ENCODE results near the gene ARID3A. TPM values are rescaled to one million over a fixed set of nuclear protein-coding genes. Genes with fewer than 3 reads are reported as not detected.

Gene ARID3A
- polyA plus RNA-seq, 1 donor = 187 TPM

GRCh38 chr19:913080-913748, 12.6 kb upstream of the ARID3A start, which contains the start of gene R3HDM4:
Gene R3HDM4, minus strand, starts transcription at chr19:913219. Its CDS starts 62 bp downstream, at chr19:913157.
- Histone ChIP-seq H3K4me3 (ENCODE audit: low read length) (peak within 1 kb of the TSS; percentile 99), H3K27me3 (ENCODE audit: control insufficient read depth, insufficient read depth, low read length) (peaks cover 17% of the 10 kb centered on the region), H3K4me1 (ENCODE audit: control insufficient read depth, insufficient read depth, low read length) (peaks cover 26% of the 10 kb centered on the region), H3K27ac (ENCODE audit: low read length) (peak within 1 kb of the TSS; percentile 93), H3K9me3 (ENCODE audit: control insufficient read depth, low read depth, low read length) (peaks cover 16% of the 10 kb centered on the region), H3K36me3 (ENCODE audit: control insufficient read depth, insufficient read depth, low read length) (no peaks in the 10 kb centered on the region)
- DNase-seq = peak in 1 of 2 donors; percentile 75
- WGBS (ENCODE audit: insufficient coverage, low lambda C conversion rate) = no CpG with 5 or more reads among the region's 76 CpGs

GRCh38 chr19:916645-917322, 9.1 kb upstream of the ARID3A start:
- Histone ChIP-seq H3K4me1 (ENCODE audit: control insufficient read depth, insufficient read depth, low read length) (peaks cover 29% of the 10 kb centered on the region), H3K9me3 (ENCODE audit: control insufficient read depth, low read depth, low read length) (peaks cover 17% of the 10 kb centered on the region), H3K27ac (ENCODE audit: low read length) (no peak overlapping the region), H3K27me3 (ENCODE audit: control insufficient read depth, insufficient read depth, low read length) (peaks cover 46% of the 10 kb centered on the region), H3K36me3 (ENCODE audit: control insufficient read depth, insufficient read depth, low read length) (no peaks in the 10 kb centered on the region), H3K4me3 (ENCODE audit: low read length) (peak overlapping the region; percentile 6)
- DNase-seq = peak in 1 of 2 donors; percentile 44
- WGBS (ENCODE audit: insufficient coverage, low lambda C conversion rate) = no CpG with 5 or more reads among the region's 35 CpGs

GRCh38 chr19:917323-918151, 8.3 kb upstream of the ARID3A start, which contains the start of gene KISS1R:
Gene KISS1R, plus strand, starts transcription at chr19:917333. Its CDS starts 170 bp downstream, at chr19:917503.
- H3K9me3 ChIP-seq (ENCODE audit: control insufficient read depth, low read depth, low read length) = peaks cover 17% of the 10 kb centered on the region
- peaks cover 46% of the 10 kb centered on the region for H3K27me3 ChIP-seq (ENCODE audit: control insufficient read depth, insufficient read depth, low read length)
- no peak within 1 kb of the TSS for H3K27ac ChIP-seq (ENCODE audit: low read length)
- H3K4me3 ChIP-seq (ENCODE audit: low read length) = peak within 1 kb of the TSS; percentile 6
- peak in 1 of 2 donors; percentile 55 for DNase-seq
- no peaks in the 10 kb centered on the region for H3K36me3 ChIP-seq (ENCODE audit: control insufficient read depth, insufficient read depth, low read length)
- WGBS (ENCODE audit: insufficient coverage, low lambda C conversion rate) = no CpG with 5 or more reads among the region's 87 CpGs
- H3K4me1 ChIP-seq (ENCODE audit: control insufficient read depth, insufficient read depth, low read length) = peaks cover 31% of the 10 kb centered on the region

- Histone ChIP-seq H3K27me3 (ENCODE audit: control insufficient read depth, insufficient read depth, low read length) (peaks cover 46% of the 10 kb centered on the region), H3K27ac (ENCODE audit: low read length) (no peak overlapping the region), H3K4me1 (ENCODE audit: control insufficient read depth, insufficient read depth, low read length) (peaks cover 31% of the 10 kb centered on the region), H3K36me3 (ENCODE audit: control insufficient read depth, insufficient read depth, low read length) (no peaks in the 10 kb centered on the region), H3K4me3 (ENCODE audit: low read length) (no peak overlapping the region), H3K9me3 (ENCODE audit: control insufficient read depth, low read depth, low read length) (peaks cover 17% of the 10 kb centered on the region)
- no CpG with 5 or more reads among the region's 12 CpGs for WGBS (ENCODE audit: insufficient coverage, low lambda C conversion rate)
- no peak for DNase-seq
These were observed 7.7 kb upstream of the ARID3A start for GRCh38 chr19:918152-918437.

GRCh38 chr19:918481-919198, 7.2 kb upstream of the ARID3A start:
- DNase-seq = no peak
- H3K4me1 ChIP-seq (ENCODE audit: control insufficient read depth, insufficient read depth, low read length) = peaks cover 32% of the 10 kb centered on the region

GRCh38 chr19:919199-920050, 6.4 kb upstream of the ARID3A start:
- H3K4me1 ChIP-seq (ENCODE audit: control insufficient read depth, insufficient read depth, low read length) = peaks cover 37% of the 10 kb centered on the region
- no peak overlapping the region for H3K27ac ChIP-seq (ENCODE audit: low read length)
- DNase-seq = peak in 1 of 2 donors; percentile 70
- H3K9me3 ChIP-seq (ENCODE audit: control insufficient read depth, low read depth, low read length) = peaks cover 17% of the 10 kb centered on the region
- peaks cover 46% of the 10 kb centered on the region for H3K27me3 ChIP-seq (ENCODE audit: control insufficient read depth, insufficient read depth, low read length)
- no peak overlapping the region for H3K4me3 ChIP-seq (ENCODE audit: low read length)
- no peaks in the 10 kb centered on the region for H3K36me3 ChIP-seq (ENCODE audit: control insufficient read depth, insufficient read depth, low read length)
- no CpG with 5 or more reads among the region's 68 CpGs for WGBS (ENCODE audit: insufficient coverage, low lambda C conversion rate)

More at GRCh38 chr19:918481-919198, 7.2 kb upstream of the ARID3A start:
- no peak overlapping the region for H3K27ac ChIP-seq (ENCODE audit: low read length)
- H3K4me3 ChIP-seq (ENCODE audit: low read length) = no peak overlapping the region
- WGBS (ENCODE audit: insufficient coverage, low lambda C conversion rate) = no CpG with 5 or more reads among the region's 58 CpGs
- H3K27me3 ChIP-seq (ENCODE audit: control insufficient read depth, insufficient read depth, low read length) = peaks cover 46% of the 10 kb centered on the region
- H3K36me3 ChIP-seq (ENCODE audit: control insufficient read depth, insufficient read depth, low read length) = no peaks in the 10 kb centered on the region
- peaks cover 17% of the 10 kb centered on the region for H3K9me3 ChIP-seq (ENCODE audit: control insufficient read depth, low read depth, low read length)

- peak overlapping the region; percentile 18 for H3K4me3 ChIP-seq (ENCODE audit: low read length)
- H3K4me1 ChIP-seq (ENCODE audit: control insufficient read depth, insufficient read depth, low read length) = peaks cover 40% of the 10 kb centered on the region
- WGBS (ENCODE audit: insufficient coverage, low lambda C conversion rate) = 7% methylated on average over 6 of the region's 84 CpGs
- peaks cover 21% of the 10 kb centered on the region for H3K9me3 ChIP-seq (ENCODE audit: control insufficient read depth, low read depth, low read length)
- no peaks in the 10 kb centered on the region for H3K36me3 ChIP-seq (ENCODE audit: control insufficient read depth, insufficient read depth, low read length)
- peaks cover 46% of the 10 kb centered on the region for H3K27me3 ChIP-seq (ENCODE audit: control insufficient read depth, insufficient read depth, low read length)
- H3K27ac ChIP-seq (ENCODE audit: low read length) = no peak overlapping the region
- peak in 1 of 2 donors; percentile 74 for DNase-seq
These were observed 5.6 kb upstream of the ARID3A start for GRCh38 chr19:920051-920864.

GRCh38 chr19:924553-925086, 1.2 kb upstream of the ARID3A start:
- peak overlapping the region; percentile 100 for H3K4me3 ChIP-seq (ENCODE audit: low read length)
- peaks cover 16% of the 10 kb centered on the region for H3K27me3 ChIP-seq (ENCODE audit: control insufficient read depth, insufficient read depth, low read length)
- DNase-seq = peak in 1 of 2 donors; percentile 57
- peak overlapping the region; percentile 96 for H3K27ac ChIP-seq (ENCODE audit: low read length)
- WGBS (ENCODE audit: insufficient coverage, low lambda C conversion rate) = no CpG with 5 or more reads among the region's 31 CpGs
- H3K4me1 ChIP-seq (ENCODE audit: control insufficient read depth, insufficient read depth, low read length) = peaks cover 30% of the 10 kb centered on the region
- peaks cover 5% of the 10 kb centered on the region for H3K9me3 ChIP-seq (ENCODE audit: control insufficient read depth, low read depth, low read length)
- H3K36me3 ChIP-seq (ENCODE audit: control insufficient read depth, insufficient read depth, low read length) = peaks cover 7% of the 10 kb centered on the region
